GM12891 (cell line): ENCODE measurements around the gene BEND5.

Experiments used
- POLR2A ChIP-seq: IDR thresholded peaks from 2 replicates; pipeline ENCODE4 v1.6.1; 2011; ENCODE audit warnings: low read depth, low read length, control low read depth
- POLR2AphosphoS5 ChIP-seq: IDR thresholded peaks from 2 replicates; pipeline ENCODE4 v1.6.1; 2011; ENCODE audit warnings: low read depth, low read length, control low read depth
- TAF1 ChIP-seq: IDR thresholded peaks from 2 replicates; pipeline ENCODE4 v1.6.1; 2011; ENCODE audit warnings: low read depth, low read length, control low read depth

GRCh38 chr1:48725341-48726046 lies 51.2 kb downstream of the BEND5 start:
- no peak for TF ChIP-seq POLR2A
- no peak for TF ChIP-seq POLR2AphosphoS5
- TF ChIP-seq TAF1 = no peak
